Stimulated activated CD4-positive, alpha-beta T cell treated with anti-CD3 and anti-CD28 coated beads, Interleukin-2, amount 100 ng/mL, for 24 hours (primary cell): ENCODE measurements around the gene CHRFAM7A.
"Not testable (repeated sequence)": the region's sequence is repeated elsewhere in the genome, so short reads cannot be mapped to it uniquely, and the experiment has no call there.

ENCODE experiments used
- DNase-seq, 2 donors: peaks; one replicate each; pipeline ENCODE4 v3.0.0-alpha.2; 2020

The CHRFAM7A gene

GRCh38 chr15:30392766-30393663 lies at the start of gene CHRFAM7A:
TSS of gene CHRFAM7A (minus strand) at chr15:30393540. CDS start at chr15:30383351, 10,189 bp downstream.
- not testable (repeated sequence) for DNase-seq

- not testable (repeated sequence) for DNase-seq
Observed at GRCh38 chr15:30438348-30438747, 45.0 kb upstream of the CHRFAM7A start.

DNA sequence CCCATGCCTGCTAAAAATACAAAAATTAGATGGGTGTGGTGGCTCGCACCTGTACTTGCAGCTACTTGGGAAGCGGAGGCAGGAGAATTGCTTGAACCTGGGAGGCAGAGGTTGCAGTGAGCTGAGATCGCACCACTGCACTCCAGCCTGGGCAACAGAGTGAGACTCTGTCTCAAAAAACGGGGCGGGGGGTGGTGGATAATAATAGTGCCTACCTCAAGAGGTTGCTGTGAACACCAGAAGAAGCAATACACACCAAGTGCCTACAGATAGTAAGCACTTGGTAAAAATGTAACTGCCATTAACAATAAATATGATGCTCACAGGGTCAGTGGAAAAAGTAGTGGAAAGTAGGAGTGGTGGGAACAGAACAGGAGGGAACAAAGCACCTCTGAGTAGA lies 42.5 kb upstream of the CHRFAM7A start:
- DNase-seq = not testable (repeated sequence)

GRCh38 chr15:30420723-30421122 lies 27.4 kb upstream of the CHRFAM7A start:
- DNase-seq = not testable (repeated sequence)

- DNase-seq = not testable (repeated sequence)
Observed at GRCh38 chr15:30414160-30414559, 20.8 kb upstream of the CHRFAM7A start, which contains the start of gene GOLGA8R. TSS of gene GOLGA8R (minus strand) at chr15:30414260. CDS start at chr15:30414162, 98 bp downstream.

DNA sequence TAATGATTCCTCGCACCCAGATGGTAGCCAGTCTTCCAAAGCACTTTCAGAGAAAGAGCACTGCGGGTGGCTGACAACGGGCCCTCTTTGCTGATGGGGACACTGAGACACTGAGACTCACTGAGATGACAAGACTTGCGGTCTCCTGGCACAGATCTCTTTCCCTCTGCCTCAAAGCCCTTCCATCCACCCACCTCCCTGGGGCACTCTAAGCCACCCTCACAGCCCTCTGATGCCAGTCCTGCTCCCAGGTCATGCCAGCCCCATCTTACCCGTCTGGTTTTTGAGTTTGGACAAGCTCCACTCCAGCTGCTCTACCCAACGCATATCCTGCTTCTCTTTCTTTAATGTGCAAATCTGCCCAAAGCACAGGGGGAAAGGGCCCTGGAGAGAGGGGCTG lies 14.3 kb upstream of the CHRFAM7A start:
- DNase-seq = not testable (repeated sequence)

- peak; percentile 63 to 73 for DNase-seq
Observed at GRCh38 chr15:30398988-30399387, 5.6 kb upstream of the CHRFAM7A start.

DNA sequence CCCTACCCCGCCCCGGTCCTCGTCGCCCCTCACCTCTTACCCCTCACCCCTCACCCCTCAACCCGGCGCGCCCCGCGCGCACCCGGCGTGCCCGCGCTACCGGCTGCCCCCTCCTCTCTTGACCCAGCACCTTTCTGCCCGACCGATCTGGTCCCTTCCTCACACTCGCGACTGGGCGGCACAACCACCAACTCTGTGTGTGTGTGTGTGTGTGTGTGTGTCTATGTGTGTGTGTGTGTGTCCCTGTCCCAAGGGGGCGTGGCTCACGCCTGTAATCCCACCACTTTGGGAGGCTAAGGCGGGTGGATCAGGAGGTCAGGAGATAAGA lies 288 bp upstream of the CHRFAM7A start:
- DNase-seq = not testable (repeated sequence)

DNA sequence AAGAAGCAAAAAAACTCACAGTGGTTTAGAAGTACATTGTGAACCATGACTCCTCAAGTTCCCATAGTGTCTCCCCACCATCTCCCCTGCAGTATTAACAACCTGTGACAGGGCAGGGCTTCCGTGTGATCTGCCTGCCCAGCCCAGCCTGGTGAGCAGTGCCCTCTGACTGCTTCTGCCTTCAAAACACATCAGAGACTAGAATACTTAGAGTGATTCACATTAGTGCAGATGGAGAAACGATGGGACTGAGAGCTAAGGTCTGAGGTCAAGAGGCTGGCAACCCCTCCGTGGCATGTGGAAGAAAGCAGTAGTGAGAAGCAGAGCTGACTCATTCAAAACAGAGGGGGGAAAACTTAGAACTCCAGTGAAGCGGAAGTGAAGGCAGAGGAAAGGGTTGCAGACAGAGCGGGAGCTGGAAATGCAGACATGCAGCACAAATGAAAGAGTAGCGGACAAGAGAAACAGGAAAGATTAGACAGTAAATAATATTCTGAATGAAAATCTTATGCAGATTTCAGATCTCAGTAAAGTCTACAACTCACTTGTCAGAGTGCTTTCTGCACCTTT lies 6.9 kb downstream of the CHRFAM7A start:
- DNase-seq = not testable (repeated sequence)

- DNase-seq = not testable (repeated sequence)
Observed at GRCh38 chr15:30377082-30377413, 16.3 kb downstream of the CHRFAM7A start.

GRCh38 chr15:30376375-30377081 lies 16.8 kb downstream of the CHRFAM7A start:
- DNase-seq = not testable (repeated sequence)

- DNase-seq = peak in 1 of 2 donors; percentile 15
Observed at GRCh38 chr15:30375872-30376271, 17.5 kb downstream of the CHRFAM7A start.

GRCh38 chr15:30374862-30375261 lies 18.5 kb downstream of the CHRFAM7A start:
- not testable (repeated sequence) for DNase-seq

DNA sequence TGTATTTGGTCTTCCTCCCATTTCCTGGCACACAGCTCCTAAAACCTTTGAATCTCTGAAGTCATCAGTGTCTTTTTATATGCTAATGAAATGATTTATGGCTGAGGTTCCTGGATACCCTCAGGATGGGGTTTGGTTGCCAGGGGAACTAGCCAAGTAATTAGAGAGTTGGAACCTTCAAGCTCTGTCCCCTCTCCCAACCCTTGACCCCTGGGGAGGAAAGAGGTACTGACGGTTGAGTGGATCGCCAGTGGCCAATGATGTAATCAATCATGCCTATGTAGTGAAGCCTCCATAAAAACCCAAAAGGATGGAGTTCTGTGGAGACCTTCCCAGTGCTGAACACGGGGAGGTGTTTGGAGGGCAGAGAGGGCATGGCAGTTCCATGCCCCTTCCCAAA lies 25.1 kb downstream of the CHRFAM7A start:
- not testable (repeated sequence) for DNase-seq

DNA sequence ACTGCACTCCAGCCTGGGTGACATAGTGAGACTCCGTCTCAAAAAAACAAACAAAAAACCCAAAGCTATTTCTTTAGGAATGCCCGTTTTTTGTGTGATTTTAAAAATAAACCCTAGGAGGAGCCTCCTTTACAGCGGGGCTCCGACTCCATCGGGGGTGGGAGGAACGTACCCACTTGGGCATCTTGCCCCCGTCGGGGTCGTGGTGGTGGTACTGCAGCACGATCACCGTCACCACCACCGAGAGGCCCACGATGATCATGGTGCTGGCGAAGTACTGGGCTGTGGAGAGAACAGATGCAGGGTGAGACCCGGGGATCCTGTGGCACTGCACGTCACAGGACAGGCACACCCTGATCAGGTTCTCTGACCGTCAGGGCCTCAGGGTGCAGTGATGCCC lies 26.1 kb downstream of the CHRFAM7A start:
- DNase-seq = not testable (repeated sequence)

GRCh38 chr15:30361404-30361803 lies 31.9 kb downstream of the CHRFAM7A start:
- DNase-seq = not testable (repeated sequence)

- DNase-seq = not testable (repeated sequence)
Observed at GRCh38 chr15:30360990-30361389, 32.4 kb downstream of the CHRFAM7A start.

- not testable (repeated sequence) for DNase-seq
Observed at GRCh38 chr15:30355043-30355442, 38.3 kb downstream of the CHRFAM7A start.

DNA sequence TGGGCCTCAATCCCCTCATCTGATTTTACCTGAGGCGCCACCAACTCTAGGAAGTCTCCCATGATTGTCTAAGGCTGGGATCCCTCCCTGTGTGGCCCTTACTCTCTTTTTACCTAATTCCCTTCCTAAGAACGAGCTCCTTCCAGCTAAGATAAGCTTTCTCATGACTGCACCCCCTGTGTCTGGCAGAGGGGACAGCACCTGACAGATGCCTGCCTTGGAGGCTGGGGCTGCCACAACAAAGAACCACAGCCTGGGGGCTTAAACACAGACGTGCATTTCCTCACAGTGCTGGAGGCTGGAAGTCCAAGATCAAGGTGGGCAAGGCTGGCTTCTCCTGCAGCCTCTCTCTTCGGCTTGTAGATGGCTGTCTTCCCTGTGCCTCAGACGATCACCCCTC lies 43.5 kb downstream of the CHRFAM7A start:
- not testable (repeated sequence) for DNase-seq

DNA sequence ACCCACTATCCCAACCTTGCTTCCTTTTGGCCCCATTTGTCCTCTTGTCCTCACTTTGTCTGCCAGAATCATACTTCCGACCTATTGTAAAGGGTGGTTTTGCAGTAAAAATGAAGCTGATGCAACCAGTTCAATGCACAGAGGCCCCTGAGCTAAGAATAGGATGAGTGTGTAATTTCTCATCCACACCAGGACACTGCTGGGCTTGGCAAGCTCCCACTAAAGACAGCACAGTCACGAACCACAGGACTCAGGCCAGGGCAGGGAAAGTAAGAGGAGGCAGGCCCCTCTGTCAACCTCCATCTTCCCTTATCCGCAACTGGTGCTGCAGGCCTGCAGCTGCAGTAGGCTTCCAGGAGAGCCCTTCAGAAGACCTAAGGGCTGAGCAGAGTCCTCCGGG lies 56.8 kb downstream of the CHRFAM7A start:
- not testable (repeated sequence) for DNase-seq

- not testable (repeated sequence) for DNase-seq
Observed at GRCh38 chr15:30334152-30334551, 59.2 kb downstream of the CHRFAM7A start.

- DNase-seq = not testable (repeated sequence)
Observed at GRCh38 chr15:30326145-30326544, 67.2 kb downstream of the CHRFAM7A start.

- not testable (repeated sequence) for DNase-seq
Observed at GRCh38 chr15:30321063-30321462, 72.3 kb downstream of the CHRFAM7A start.
